HG03095 (cell line): ENCODE data around the gene ZNF536.
"Not testable (repeated sequence)": the region's sequence is repeated elsewhere in the genome, so short reads cannot be mapped to it uniquely, and the experiment has no call there.

ENCODE experiments used
- ATAC-seq: cut with Tn5 transposase; IDR thresholded peaks from one replicate; pipeline ENCODE4 v1.9.1; 2021; ENCODE audit warnings: moderate library complexity; ENCODE audit not compliant: unreplicated experiment

Gene ZNF536

GRCh38 chr19:30408734-30409301 is 36.6 kb downstream of the ZNF536 start:
- ATAC-seq: no peak

GRCh38 chr19:30411714-30412113 is 39.5 kb downstream of the ZNF536 start:
- ATAC-seq: no peak

- ATAC-seq: no peak
Measured at GRCh38 chr19:30416375-30416774, 44.2 kb downstream of the ZNF536 start.

GRCh38 chr19:30417166-30417565 is 45.0 kb downstream of the ZNF536 start:
- not testable (repeated sequence) for ATAC-seq

- ATAC-seq: no peak
Measured at GRCh38 chr19:30419568-30420180, 47.5 kb downstream of the ZNF536 start.

- no peak for ATAC-seq
Measured at GRCh38 chr19:30420316-30420715, 48.1 kb downstream of the ZNF536 start.

GRCh38 chr19:30420881-30421280 is 48.7 kb downstream of the ZNF536 start:
- no peak for ATAC-seq

- no peak for ATAC-seq
Measured at GRCh38 chr19:30421571-30421970, 49.4 kb downstream of the ZNF536 start.

- no peak for ATAC-seq
Measured at GRCh38 chr19:30423481-30423880, 51.3 kb downstream of the ZNF536 start.

- no peak for ATAC-seq
Measured at GRCh38 chr19:30425885-30426838, 54.0 kb downstream of the ZNF536 start.

- no peak for ATAC-seq
Measured at GRCh38 chr19:30426864-30427263, 54.7 kb downstream of the ZNF536 start.

- ATAC-seq: no peak
Measured at GRCh38 chr19:30428092-30428680, 56.0 kb downstream of the ZNF536 start.

GRCh38 chr19:30428844-30429243 is 56.7 kb downstream of the ZNF536 start:
- ATAC-seq: no peak

- no peak for ATAC-seq
Measured at GRCh38 chr19:30430206-30430734, 58.1 kb downstream of the ZNF536 start.

- no peak for ATAC-seq
Measured at GRCh38 chr19:30431591-30431990, 59.4 kb downstream of the ZNF536 start.

- no peak for ATAC-seq
Measured at GRCh38 chr19:30434797-30435594, 62.8 kb downstream of the ZNF536 start.

- no peak for ATAC-seq
Measured at GRCh38 chr19:30437869-30438268, 65.7 kb downstream of the ZNF536 start.

GRCh38 chr19:30439310-30439709 is 67.1 kb downstream of the ZNF536 start:
- no peak for ATAC-seq

GRCh38 chr19:30441011-30441410 is 68.8 kb downstream of the ZNF536 start:
- no peak for ATAC-seq

- ATAC-seq: no peak
Measured at GRCh38 chr19:30442674-30443073, 70.5 kb downstream of the ZNF536 start.
